Measurements from ENCODE around the gene ZFYVE28.

ZFYVE28 gene

GRCh38 chr4:2287594-2287915, 130.9 kb downstream of the ZFYVE28 start:
- H3K4me1 ChIP-seq (ENCODE audit: insufficient read depth, insufficient read length): peaks cover 12% of the 10 kb centered on the region

GRCh38 chr4:2286904-2287593, 131.4 kb downstream of the ZFYVE28 start:
- DNase-seq (ENCODE audit: low read depth, low spot score): no peak
- Histone ChIP-seq H3K36me3 (ENCODE audit: insufficient read depth, insufficient read length, low read length) (no peaks in the 10 kb centered on the region), H3K9me3 (ENCODE audit: insufficient read depth, low read length) (no peaks in the 10 kb centered on the region), H3K4me3 (ENCODE audit: insufficient read length, low read depth) (no peak overlapping the region), H3K27me3 (ENCODE audit: insufficient read depth, insufficient read length) (no peaks in the 10 kb centered on the region), H3K4me1 (ENCODE audit: insufficient read depth, insufficient read length) (peaks cover 12% of the 10 kb centered on the region), H3K9ac (ENCODE audit: insufficient read length, low read depth) (peak overlapping the region; percentile 27)
- TF ChIP-seq ZNF274 (IDR thresholded peaks at IDR 0.05; ENCODE audit: low read depth, low read length) (no peak), YY1 (IDR thresholded peaks at IDR 0.05; ENCODE audit: insufficient read depth, insufficient read length) (no peak), SUZ12 (IDR thresholded peaks at IDR 0.05; ENCODE audit: extremely low read depth, insufficient read depth, insufficient read length) (no peak)

More at GRCh38 chr4:2287594-2287915, 130.9 kb downstream of the ZFYVE28 start:
- Histone ChIP-seq H3K9me3 (ENCODE audit: insufficient read depth, low read length) (no peaks in the 10 kb centered on the region), H3K9ac (ENCODE audit: insufficient read length, low read depth) (no peak overlapping the region), H3K36me3 (ENCODE audit: insufficient read depth, insufficient read length, low read length) (no peaks in the 10 kb centered on the region), H3K4me3 (ENCODE audit: insufficient read length, low read depth) (no peak overlapping the region), H3K27me3 (ENCODE audit: insufficient read depth, insufficient read length) (no peaks in the 10 kb centered on the region)
- TF ChIP-seq SUZ12 (IDR thresholded peaks at IDR 0.05; ENCODE audit: extremely low read depth, insufficient read depth, insufficient read length) (no peak), ZNF274 (IDR thresholded peaks at IDR 0.05; ENCODE audit: low read depth, low read length) (no peak), YY1 (IDR thresholded peaks at IDR 0.05; ENCODE audit: insufficient read depth, insufficient read length) (no peak)
- no peak for DNase-seq (ENCODE audit: low read depth, low spot score)

- no peaks in the 10 kb centered on the region for H3K27me3 ChIP-seq (ENCODE audit: insufficient read depth, insufficient read length)
- no peaks in the 10 kb centered on the region for H3K9me3 ChIP-seq (ENCODE audit: insufficient read depth, low read length)
- no peak for DNase-seq (ENCODE audit: low read depth, low spot score)
- H3K9ac ChIP-seq (ENCODE audit: insufficient read length, low read depth): no peak overlapping the region
- TF ChIP-seq YY1 (IDR thresholded peaks at IDR 0.05; ENCODE audit: insufficient read depth, insufficient read length) (no peak), ZNF274 (IDR thresholded peaks at IDR 0.05; ENCODE audit: low read depth, low read length) (no peak), SUZ12 (IDR thresholded peaks at IDR 0.05; ENCODE audit: extremely low read depth, insufficient read depth, insufficient read length) (no peak)
- H3K4me1 ChIP-seq (ENCODE audit: insufficient read depth, insufficient read length): peaks cover 12% of the 10 kb centered on the region
- no peak overlapping the region for H3K4me3 ChIP-seq (ENCODE audit: insufficient read length, low read depth)
- H3K36me3 ChIP-seq (ENCODE audit: insufficient read depth, insufficient read length, low read length): no peaks in the 10 kb centered on the region
Observed at GRCh38 chr4:2285613-2286381, 132.6 kb downstream of the ZFYVE28 start.

GRCh38 chr4:2284934-2285612, 133.4 kb downstream of the ZFYVE28 start:
- TF ChIP-seq SUZ12 (IDR thresholded peaks at IDR 0.05; ENCODE audit: extremely low read depth, insufficient read depth, insufficient read length): no peak
- TF ChIP-seq YY1 (IDR thresholded peaks at IDR 0.05; ENCODE audit: insufficient read depth, insufficient read length): no peak
- TF ChIP-seq ZNF274 (IDR thresholded peaks at IDR 0.05; ENCODE audit: low read depth, low read length): no peak
- Histone ChIP-seq H3K9me3 (ENCODE audit: insufficient read depth, low read length) (no peaks in the 10 kb centered on the region), H3K27me3 (ENCODE audit: insufficient read depth, insufficient read length) (no peaks in the 10 kb centered on the region), H3K4me1 (ENCODE audit: insufficient read depth, insufficient read length) (peaks cover 12% of the 10 kb centered on the region), H3K4me3 (ENCODE audit: insufficient read length, low read depth) (no peak overlapping the region), H3K9ac (ENCODE audit: insufficient read length, low read depth) (no peak overlapping the region), H3K36me3 (ENCODE audit: insufficient read depth, insufficient read length, low read length) (no peaks in the 10 kb centered on the region)
- no peak for DNase-seq (ENCODE audit: low read depth, low spot score)

- no peak for DNase-seq (ENCODE audit: low read depth, low spot score)
- TF ChIP-seq YY1 (IDR thresholded peaks at IDR 0.05; ENCODE audit: insufficient read depth, insufficient read length) (no peak), ZNF274 (IDR thresholded peaks at IDR 0.05; ENCODE audit: low read depth, low read length) (no peak), SUZ12 (IDR thresholded peaks at IDR 0.05; ENCODE audit: extremely low read depth, insufficient read depth, insufficient read length) (no peak)
- Histone ChIP-seq H3K4me1 (ENCODE audit: insufficient read depth, insufficient read length) (peaks cover 12% of the 10 kb centered on the region), H3K9ac (ENCODE audit: insufficient read length, low read depth) (no peak overlapping the region), H3K4me3 (ENCODE audit: insufficient read length, low read depth) (no peak overlapping the region), H3K36me3 (ENCODE audit: insufficient read depth, insufficient read length, low read length) (no peaks in the 10 kb centered on the region), H3K27me3 (ENCODE audit: insufficient read depth, insufficient read length) (no peaks in the 10 kb centered on the region), H3K9me3 (ENCODE audit: insufficient read depth, low read length) (no peaks in the 10 kb centered on the region)
Observed at GRCh38 chr4:2284161-2284933, 134.1 kb downstream of the ZFYVE28 start.

GRCh38 chr4:2283199-2283711, 135.2 kb downstream of the ZFYVE28 start:
- Histone ChIP-seq H3K36me3 (ENCODE audit: insufficient read depth, insufficient read length, low read length) (no peaks in the 10 kb centered on the region), H3K4me3 (ENCODE audit: insufficient read length, low read depth) (no peak overlapping the region), H3K9ac (ENCODE audit: insufficient read length, low read depth) (no peak overlapping the region), H3K9me3 (ENCODE audit: insufficient read depth, low read length) (no peaks in the 10 kb centered on the region), H3K27me3 (ENCODE audit: insufficient read depth, insufficient read length) (no peaks in the 10 kb centered on the region), H3K4me1 (ENCODE audit: insufficient read depth, insufficient read length) (peaks cover 10% of the 10 kb centered on the region)
- TF ChIP-seq ZNF274 (IDR thresholded peaks at IDR 0.05; ENCODE audit: low read depth, low read length) (no peak), YY1 (IDR thresholded peaks at IDR 0.05; ENCODE audit: insufficient read depth, insufficient read length) (no peak), SUZ12 (IDR thresholded peaks at IDR 0.05; ENCODE audit: extremely low read depth, insufficient read depth, insufficient read length) (no peak)
- DNase-seq (ENCODE audit: low read depth, low spot score): no peak
